GM19239 (cell line): ENCODE results near the gene CPHXL2.

Experiments used
- DNase-seq: peaks from one replicate; pipeline ENCODE4 v3.0.0; 2011; ENCODE audit warnings: low spot score; ENCODE audit not compliant: insufficient read length
- FAIRE-seq: peaks from 2 replicates; lab custom pipeline; 2011; peaks lifted over from hg19 to GRCh38; lab: Jason Lieb, UNC

The CPHXL2 gene

DNA sequence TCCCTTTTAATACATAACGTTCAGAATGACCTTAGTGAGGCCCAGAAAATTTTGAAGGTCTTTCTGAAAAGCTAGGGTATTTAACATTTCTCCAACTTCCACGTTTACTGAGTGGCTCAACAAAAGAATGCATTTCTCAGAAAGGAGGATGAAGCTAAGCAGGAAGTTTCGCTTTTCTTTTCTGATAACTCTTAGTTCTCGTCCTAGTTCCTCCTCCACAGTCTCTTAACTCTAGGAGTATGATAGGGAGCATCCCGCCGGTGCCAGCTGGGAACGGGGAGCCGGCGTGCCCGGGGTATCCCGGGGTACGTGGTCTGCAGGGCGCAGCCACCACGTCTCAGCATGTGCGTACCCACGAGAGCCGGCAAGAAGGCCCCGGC is 29.7 kb downstream of the CPHXL2 start:
- FAIRE-seq = no peak
- no peak for DNase-seq

DNA sequence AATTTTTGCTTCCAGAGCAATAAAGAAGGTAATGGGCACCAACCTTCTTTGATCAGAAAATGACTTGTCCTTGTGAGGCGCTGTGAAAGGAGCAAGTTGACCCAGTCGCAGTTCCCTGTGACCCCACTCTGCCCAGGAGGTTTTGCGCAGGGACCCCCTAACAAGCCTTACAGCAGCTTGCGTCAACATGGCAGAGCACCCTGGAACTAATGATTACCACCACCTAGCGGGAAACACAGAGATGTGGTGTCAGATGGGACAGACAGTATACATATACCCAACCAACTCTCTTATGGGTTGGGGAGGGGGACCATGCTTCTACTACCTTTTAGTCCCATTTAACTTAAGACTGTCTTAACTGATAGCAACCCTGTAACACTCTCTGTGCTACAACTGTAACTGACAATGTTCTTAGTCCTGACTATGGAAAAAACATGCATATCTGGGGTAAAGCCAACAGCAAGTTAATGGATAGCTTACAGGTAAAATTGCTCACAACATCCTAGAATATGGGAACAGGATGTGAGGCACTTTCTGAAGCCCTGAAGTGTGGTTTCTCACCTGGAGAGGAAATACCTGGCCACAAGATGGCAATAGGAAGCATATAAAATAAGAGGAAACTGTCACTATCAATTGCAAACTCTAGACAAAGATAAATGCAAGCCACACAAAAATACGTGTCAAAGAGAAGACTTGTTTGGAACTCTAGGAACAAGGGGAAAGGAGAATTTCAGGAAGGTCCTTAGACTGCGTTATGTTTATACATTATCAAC is 32.4 kb downstream of the CPHXL2 start:
- FAIRE-seq (peak; percentile 40), DNase-seq (no peak)

DNA sequence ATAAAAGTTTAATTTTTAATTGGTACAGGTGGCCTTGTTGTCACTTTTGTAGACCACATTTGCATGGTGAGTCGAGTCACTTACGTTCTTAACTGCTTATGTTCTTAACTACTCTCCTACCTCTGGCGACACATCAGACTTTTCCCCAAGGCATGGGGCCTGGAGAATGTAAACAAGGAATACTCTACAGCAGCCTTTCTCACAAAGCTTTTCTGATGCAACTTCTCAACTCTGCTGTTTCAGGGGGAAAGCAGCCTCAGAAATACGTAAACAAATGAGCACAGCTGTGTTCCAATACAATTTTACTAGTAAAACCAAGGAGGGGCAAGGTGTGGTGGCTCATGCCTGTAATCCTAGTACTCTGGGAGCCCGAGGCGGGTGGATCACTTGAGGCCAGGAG is 36.2 kb downstream of the CPHXL2 start:
- DNase-seq = no peak
- FAIRE-seq = no peak

DNA sequence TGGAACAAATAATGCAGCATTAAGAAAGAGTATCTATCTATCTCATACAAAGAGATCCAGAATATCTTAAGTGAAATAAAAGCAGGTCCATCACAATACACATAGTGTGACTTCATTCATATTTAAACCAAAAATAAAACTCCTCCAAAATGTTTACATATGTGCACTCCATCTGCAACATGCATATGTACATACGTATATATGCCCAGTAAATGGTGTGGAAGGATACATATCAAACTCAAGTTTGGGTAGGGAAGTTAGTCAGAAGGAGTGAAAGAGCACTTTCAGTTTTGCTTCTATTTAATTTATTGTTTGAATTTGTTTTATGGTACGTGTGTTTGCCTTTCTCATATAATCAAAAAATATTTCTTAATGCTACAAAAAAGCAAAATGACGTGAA is 41.8 kb downstream of the CPHXL2 start:
- FAIRE-seq = no peak
- DNase-seq = no peak

DNA sequence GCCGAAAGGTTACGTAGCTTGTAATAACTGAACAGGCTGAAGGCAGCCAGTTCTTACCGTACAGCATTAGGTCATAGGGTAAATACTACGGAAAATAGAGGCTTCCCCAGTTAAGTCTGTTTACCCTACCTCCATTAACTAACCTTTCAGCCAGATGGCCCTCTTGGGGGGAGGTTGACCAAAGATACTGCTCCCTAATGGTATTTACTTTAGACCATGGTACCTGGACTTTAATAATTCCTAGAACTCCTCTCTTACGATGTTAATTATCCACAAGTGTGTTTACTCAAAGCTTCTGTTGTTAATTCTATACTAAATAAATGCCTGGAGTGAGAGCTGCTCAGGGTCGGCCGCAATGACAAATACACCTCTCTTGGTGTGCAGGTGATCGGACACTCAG is 44.0 kb downstream of the CPHXL2 start:
- DNase-seq (no peak), FAIRE-seq (no peak)

DNA sequence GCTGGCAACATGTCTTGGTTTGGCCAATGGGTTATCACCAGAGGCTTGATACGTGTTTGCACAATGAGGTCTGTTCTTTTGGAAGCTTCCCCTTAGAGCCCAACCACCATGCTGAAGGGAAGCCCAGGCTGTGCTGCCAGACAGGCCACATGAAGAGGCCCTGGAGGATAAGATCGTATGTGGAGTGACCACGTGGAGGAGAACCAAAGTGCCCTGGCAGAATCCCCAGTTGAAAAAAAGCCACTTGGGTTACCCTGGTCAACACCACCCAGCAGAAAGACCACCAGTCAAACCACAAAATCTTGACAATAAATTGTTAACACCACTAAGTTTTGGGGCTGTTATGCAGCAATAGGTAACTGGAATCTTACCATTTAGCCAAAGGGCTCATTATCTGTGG is 46.8 kb downstream of the CPHXL2 start:
- DNase-seq = no peak
- no peak for FAIRE-seq

DNA sequence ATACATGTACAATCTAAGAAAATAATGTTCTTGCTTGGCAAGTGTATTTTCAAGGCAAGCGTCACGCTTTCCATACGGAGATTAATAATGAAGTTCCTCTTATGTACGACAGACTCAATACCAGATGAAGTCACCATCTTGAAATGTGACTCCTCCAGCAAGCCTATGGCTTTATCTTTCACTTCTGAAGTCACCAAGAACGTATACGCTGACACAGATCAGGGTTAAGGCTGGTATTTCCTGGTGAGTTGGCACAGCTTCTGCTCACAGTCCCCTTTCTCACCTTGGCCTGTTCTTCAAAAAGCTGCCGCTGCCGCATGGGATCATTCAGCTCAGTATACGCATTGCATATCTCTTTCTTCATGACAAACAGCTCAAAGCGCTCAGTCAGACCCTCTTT is 47.7 kb downstream of the CPHXL2 start:
- FAIRE-seq (no peak), DNase-seq (no peak)

DNA sequence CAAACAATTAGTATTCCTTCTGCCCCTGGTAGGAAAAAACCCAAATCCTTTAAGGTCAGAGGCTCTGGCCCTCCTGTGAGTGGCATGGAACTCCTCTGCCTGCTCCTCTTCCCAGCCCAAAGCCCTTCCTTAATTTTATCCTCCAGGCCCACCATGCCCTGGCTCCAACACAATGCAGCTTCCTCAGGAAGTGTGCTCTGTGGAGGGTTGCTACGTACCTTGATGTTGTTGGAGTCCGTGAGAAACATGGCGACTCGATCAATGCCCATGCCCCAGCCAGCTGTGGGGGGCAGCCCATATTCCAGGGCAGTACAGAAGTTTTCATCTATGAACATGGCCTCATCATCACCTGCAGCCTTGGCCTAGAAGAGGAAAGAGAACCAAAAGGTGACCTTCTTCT is 48.5 kb downstream of the CPHXL2 start:
- FAIRE-seq = no peak

DNA sequence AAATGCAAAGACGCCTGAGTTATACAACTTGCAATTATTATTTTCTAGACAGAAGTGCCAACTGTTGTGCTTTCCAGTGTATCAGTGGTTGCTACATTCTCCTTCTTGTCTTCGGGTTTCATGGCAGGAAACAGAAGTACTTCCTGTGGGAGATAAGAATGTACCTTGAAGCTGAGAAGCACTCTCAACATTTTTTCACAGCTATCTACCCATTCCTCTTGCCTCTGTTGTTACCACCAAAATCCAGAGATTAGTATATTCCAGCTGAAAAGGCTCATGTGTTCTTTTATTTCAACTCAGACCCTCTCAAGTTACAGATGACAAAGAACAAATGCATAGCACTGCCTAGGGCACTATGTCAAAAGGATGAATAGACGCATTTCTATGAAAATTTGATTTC is 49.0 kb downstream of the CPHXL2 start:
- DNase-seq = no peak

More for the DNA sequence above, 48.5 kb downstream of the CPHXL2 start:
- no peak for DNase-seq

DNA sequence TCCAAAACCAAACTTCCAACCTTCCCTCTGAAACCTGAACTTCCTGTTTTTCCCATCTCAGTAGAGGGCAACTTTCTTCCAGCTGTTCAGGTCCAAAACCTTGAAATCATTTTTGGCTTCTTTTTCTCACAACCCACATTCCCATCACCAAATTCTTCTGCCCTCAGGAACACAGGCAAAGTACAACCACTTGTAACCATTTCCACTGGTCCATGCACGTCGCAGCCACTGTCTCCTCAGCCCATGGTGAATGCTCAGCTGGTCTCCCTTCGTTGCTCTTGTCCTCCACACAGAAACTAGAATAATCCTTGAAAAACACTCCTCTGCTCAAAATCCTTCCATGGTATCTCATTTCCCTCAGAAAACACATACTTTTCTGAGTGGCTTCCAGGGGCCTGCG is 50.0 kb downstream of the CPHXL2 start:
- DNase-seq = no peak
- no peak for FAIRE-seq

More for the DNA sequence above, 49.0 kb downstream of the CPHXL2 start:
- FAIRE-seq = no peak

DNA sequence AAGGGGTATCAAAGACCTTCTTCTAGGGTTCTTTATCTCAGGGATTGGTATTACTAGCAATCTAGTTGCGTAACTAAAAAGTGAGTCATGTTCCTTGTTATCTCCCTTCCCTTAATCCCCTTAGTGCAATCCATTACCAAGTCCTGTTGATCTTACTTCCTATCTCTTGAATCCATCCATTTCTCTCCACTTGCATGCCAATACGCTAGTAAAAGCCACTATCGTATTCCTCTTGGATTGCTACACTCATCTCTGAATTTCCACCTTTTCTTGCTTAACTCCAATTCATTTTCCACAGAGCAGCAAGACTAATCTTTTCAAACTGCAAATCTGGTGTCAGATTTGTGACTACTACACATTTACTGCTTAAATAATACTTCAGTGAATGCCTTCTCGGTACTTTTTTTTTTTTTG is 51.9 kb downstream of the CPHXL2 start:
- no peak for FAIRE-seq

DNA sequence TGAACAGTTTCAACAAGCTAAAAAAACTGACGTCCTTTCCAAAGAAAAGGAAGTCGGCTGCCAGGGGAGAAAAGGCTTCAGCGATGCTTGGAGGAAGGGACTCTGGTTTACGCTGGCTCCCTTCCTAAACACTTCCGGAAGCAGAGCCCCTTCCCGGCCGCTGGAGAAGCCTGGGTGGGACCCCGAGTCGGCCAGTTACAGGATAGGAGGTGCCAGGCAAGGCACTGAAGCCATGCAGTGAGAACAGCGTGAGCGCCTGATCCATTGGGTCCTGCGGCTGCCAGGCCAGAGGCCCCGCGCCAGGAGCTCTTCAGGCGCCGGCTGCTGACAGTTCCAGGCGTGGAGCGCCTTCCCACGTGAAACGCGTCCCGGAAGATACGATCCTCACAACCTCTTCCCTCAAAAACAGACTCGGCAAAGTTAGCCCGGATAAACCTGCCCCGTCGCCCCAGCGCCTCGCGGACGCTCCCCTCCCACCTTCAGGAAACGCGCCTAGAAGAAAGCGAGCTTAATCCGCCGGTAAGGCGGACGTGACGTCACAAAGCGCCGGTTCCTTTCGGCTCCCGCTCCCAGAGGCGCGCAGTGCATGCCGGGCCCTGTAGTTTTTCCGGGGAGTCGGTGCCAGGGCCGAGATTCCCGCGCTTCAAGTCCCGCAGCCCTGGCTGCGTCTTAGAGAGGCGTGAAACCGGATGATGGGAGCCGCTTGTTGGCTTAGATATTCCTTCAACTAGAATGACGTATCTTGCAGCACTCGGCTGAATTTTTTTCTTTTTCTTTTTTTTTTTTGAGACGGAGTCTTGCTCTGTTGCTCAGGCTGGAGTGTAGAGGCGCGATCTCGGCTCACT is 53.8 kb downstream of the CPHXL2 start, which contains the start of gene ADAT1:
ADAT1 (minus strand) TSS at position 521 of the 845 bp plus-strand sequence. CDS start 2,482 bp downstream, outside the sequence.
- peak; percentile 86 for FAIRE-seq
- peak; percentile 89 for DNase-seq

More for the DNA sequence above, 51.9 kb downstream of the CPHXL2 start:
- no peak for DNase-seq

DNA sequence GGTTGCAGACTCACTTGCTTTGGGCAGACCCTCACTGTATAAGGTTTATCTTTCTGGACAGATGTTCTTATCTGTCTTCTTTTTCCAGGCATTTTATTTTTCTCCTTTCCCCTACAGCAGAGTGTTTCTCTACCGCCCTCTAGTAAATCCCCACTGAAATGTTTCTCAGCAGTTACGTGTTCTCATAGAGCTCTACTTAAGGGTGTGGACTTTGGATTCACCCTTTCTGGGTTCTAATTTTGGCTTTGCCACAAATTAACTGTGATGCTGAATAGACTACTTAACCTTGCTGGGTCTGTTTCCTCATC is 55.7 kb downstream of the CPHXL2 start:
- DNase-seq (no peak), FAIRE-seq (no peak)

DNA sequence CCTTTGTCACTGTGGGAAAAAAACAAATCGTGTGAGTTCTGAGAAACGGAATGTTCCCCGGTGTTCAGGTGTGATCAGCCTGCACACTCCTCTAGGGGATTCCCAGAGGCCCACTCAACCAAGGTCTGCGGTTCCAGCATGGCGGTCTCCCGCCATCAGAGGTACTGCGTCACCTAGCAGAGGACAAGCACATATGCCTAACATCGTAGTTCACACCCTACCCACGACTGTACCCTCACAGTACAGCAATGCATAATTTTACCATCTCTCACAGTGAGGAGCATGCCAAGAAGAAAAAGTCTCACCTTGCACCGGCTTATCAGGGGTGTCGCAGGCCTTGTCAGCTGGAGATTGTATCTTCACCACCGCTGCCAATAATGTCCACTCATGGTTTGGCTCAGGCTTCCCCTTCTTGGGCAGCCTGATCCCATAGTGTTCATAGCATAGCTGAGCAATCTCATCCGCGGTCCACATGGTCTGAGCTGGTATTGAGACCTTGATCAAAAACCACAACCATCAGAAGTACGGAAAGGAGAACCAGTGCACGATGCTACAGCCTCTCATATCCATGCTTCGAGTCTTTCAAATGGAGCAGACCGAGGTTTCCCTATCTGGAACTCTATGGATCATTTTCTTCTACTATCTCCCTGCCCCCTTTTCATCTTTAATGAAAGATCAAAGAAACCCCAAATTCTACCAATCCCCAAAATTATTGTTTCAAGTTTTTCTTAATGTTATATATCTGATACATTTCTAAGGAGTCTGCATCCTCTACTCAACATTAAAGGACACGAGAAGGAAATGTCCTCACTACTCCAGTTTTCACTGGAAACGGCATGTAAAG is 56.3 kb downstream of the CPHXL2 start:
- FAIRE-seq (no peak), DNase-seq (no peak)

DNA sequence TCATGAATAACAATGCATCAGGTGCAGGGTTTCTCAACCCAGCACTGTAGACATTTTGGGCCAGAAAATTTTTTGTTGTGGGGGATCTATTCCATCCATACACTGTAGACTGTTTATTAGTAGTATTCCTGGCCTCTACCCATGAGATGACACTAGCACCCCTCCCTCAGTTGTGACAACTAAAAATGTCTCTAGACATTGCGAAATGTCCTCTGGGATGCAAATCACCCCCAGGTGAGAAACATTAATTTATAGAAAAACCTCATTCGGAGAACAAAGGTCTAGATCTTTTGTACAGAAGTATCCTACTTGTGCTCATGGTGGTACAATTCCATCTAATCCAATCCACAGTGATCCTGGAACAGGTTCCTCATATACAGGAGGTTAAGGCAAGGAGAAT is 58.0 kb downstream of the CPHXL2 start:
- no peak for FAIRE-seq
- DNase-seq = no peak

DNA sequence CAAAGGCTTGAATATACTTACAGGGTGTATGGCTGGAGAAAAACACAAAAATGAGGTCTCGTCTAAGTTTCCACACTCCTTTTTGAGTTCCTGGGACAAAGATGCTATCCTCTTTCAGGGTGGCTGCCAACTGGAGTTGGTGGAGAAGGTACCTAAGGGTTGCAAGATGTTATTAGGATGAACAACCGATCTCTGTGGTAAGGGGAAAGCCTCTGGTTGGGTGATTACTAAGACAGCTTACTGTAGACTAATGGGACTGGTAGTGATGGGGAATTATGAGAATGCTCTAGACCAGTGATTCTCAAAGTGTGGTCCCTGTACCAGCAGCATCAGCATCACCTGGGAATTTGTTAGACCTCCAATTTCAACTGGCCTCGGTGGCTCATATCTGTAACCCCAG is 59.7 kb downstream of the CPHXL2 start:
- DNase-seq = no peak
- FAIRE-seq = no peak

DNA sequence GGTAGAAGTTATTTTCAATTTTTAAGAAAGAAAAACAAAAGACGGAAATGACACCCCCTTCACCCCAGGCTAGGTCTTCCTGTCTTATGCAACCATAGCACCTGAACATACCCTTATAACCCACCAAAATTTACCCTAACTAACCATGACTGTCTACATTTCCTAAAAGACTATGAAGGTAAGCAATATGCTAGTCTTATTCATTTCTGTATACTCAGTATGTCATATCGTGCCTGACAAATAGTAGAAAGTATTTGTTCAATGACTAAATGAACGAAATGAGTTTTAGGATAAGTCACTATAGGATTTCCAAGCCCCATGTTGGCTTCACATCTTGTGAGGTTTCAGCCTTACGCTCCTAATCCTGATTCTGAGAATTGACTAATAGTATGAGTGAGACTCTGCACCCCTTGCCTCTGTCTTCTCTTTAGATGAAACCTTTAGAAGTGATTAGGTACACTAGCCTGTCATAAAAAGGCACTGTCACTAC is 60.2 kb downstream of the CPHXL2 start:
- no peak for DNase-seq
- FAIRE-seq = no peak

DNA sequence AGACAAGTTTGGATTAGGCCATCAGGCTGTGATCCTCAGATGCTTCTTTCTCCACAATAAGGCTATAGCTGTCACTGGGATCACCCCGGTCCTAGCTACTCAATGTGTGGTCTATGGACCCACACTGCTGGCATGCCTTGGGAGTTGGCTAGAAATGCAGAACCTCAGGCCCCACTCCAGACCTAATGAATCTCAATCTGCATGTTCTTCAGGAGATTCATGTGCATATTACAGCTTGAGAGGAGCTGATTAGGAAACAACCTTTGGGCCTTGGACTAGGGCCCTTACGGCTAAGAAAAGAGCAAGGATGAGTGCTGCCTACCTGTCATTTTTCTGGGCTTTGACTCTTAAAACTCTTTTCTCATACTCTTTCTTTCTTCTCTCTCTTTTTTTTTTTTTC is 61.2 kb downstream of the CPHXL2 start:
- DNase-seq (no peak), FAIRE-seq (no peak)

DNA sequence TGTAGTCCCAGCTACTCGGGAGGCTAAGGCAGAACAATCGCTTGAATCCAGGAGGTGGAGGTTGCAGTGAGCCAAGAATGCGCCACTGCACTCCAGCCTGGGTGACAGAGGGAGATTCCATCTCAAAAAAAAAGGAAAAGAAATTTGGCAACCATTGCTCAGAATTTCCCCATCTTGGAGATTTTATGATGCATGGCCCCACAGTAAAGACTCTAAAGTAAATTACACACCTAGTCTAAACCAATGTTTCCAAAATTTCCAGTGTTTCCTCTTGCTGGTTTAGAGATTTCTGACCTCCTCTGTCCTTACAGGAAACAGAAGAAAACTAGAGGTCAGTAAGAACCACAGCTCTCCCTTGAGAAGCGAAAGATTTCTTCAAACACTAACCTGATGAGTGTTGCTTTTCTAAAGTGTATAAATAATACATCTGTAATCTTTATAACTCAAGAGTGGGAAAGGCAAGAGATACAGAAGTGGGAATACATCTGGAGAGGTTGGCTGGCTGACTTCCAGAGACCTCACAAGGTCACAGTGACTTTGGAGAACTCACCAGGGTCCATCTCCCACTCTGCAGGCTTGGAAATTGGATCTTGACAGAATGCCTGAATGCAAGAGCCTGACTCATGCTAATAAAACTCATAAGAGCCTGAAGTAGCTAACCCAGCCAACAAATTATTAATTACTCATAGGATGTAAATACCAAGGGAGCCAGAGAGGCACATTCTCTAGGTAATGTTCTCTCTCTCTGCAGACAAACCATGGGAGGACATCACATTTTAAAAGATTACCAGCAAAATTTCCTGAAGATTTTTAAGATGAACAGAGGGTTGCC is 62.5 kb downstream of the CPHXL2 start:
- DNase-seq (no peak), FAIRE-seq (no peak)
